ENCODE data around the gene CST8.
A peak's percentile ranks its signal among the peaks of the same experiment; 100 is the strongest.
"Not testable (repeated sequence)": the region's sequence is repeated elsewhere in the genome, so short reads cannot be mapped to it uniquely, and the experiment has no call there.

CST8 gene, protein sequence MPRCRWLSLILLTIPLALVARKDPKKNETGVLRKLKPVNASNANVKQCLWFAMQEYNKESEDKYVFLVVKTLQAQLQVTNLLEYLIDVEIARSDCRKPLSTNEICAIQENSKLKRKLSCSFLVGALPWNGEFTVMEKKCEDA

DNA sequence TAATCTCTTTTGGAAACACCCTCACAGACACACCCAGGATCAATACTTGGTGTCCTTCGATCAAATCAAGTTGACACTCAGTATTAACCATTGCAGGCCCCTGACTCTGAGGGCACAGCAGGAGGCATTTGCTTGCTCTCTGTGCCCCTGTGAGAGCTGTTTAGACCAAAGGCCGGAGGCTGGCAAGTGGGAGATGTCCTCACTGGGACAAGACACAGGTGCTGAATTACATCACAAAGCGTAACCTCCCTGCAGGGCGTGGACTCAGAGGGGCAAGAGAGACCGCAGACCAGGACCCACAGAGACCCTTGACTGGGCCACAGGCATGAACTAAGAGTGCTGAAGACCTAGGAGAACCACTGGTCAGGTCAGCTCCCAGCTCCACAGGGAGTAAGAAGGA, at the start of gene CST8:
Gene CST8 (plus strand): TSS at position 301 of the 400 bp plus-strand sequence. CDS start 551 bp downstream, outside the sequence.
- no peak for DNase-seq (ENCODE audit: low read depth in 3 of 3)

DNA sequence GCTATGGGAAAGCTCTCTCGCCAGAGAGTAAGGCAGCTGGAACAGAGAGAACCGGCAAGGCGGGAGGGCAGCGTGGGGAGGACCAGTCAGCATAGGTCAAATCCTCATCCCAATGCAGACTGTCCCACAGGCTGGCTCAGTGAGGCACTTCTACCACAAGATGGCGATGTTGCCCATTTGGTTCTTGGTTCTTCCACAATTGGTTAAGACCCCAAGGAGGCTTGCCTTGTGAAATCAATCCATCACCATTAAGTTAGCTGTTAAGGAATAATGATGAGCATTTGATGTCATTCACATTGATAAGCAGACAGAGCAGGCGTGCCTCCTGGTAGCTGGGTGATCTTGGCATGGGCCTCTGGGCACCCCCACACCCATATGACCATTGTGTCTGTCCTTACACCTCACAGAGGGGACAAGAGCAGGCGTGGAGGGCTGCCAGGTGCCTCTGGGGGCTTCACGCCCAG, 49.0 kb upstream of the CST8 start:
- DNase-seq (ENCODE audit: low read depth in 3 of 3), result peak; percentile 10 to 21 (median 21)

DNA sequence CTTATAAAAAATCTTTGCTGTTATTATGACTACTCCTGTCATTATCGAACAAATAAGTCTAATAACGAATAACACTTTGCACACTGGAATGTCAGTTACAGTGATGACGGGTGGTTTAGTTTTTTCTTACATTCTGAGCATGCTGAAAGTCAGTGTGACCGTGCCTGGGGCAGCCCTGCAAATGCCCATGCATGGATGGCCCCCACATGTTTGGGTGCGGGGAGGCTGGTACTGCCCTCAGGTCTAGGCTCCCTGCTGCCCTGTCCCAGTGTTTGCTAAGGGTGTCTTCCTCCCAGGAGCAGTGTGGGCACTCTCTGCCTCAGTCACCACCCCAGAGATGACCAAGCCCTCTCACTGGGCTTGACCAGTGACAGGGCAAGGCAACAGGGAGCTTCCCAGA, 48.5 kb upstream of the CST8 start:
- DNase-seq (ENCODE audit: low read depth in 3 of 3), result no peak

DNA sequence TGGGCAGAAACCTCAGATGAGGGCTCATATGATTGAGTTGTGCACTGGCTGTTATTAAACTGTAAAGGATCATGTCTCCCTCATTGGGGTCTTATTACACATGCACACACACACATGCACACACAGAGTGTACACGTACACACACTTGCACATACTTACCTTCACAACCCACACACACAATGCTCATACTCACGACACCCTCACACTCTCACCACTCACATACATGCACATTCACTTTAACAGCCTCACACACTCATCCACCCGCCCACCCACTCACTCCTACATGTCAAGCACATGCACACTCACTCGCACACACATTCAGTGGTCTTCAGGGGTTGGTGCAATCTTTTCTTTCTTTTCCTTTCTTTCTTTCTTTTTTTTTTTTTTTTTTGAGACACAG, 46.1 kb upstream of the CST8 start:
- DNase-seq (ENCODE audit: low read depth in 3 of 3), result no peak

DNA sequence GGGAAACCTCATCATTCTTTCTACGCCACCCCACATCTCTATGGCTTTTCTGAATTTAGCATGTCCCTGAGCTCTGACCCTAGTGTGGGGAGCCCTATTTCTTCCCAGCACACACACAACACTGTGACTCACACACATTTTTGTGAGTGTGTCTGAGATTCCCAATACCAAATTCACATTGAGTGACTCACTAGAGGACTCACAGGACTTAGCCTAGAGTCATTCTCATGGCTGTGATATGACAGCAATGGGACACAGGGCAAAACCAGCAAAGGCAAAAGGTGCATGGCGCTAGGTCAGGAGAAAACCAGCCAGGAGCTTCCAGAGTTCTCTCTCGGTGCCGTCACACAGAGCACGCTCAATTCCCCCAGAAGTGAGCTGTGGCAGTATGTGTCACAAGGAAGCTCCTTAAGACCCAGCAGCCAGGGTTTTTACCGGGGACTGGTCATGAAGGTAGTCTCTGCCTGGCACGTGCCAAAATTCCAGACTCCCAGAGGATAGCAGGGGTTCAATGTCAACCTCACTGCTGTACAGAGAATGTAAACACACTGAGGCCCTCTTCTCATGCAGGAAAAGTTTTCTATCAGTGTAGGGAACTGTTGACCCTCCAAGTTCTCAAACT, 45.2 kb upstream of the CST8 start:
- no peak for DNase-seq (ENCODE audit: low read depth in 3 of 3)

DNA sequence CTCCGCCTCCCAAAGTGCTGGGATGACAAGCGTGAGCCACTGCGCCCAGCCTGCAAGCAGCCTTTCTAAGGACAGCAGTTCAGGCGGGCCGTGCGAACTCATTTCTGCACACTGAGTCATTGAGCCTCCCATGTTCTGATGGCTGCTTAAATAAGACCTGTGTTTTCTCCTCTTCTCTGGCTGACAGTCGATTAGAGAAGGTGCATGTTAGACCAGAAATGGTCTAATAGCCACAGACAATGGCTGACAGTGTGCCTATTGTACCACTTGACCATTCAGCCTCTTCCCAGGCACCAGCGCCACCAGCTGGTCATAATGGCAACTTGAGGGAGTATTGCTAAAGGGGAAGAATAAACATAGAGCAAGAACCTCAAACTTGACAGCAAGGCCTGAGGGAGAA, 44.4 kb upstream of the CST8 start:
- DNase-seq (ENCODE audit: low read depth in 3 of 3), result peak in 1 of 3 experiments; percentile 14

DNA sequence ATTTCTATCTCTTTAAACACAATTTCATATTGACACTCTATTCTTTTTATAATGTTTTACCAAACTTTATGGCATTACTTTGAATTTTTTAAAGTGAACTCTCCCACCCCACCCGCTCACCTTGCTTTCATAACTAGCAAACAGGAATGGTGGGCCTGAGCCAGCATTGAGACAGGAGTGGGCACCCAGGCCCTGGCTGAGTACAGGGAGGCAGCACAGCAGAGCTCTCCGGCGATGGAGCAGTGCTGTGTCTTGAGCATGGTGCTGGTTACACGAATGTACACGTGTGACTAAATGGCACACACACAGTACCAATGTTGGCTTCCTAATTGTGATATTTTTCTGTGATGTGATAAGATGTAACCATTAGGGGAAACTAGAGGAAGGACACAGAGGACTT, 42.8 kb upstream of the CST8 start:
- no peak for DNase-seq (ENCODE audit: low read depth in 3 of 3)

DNA sequence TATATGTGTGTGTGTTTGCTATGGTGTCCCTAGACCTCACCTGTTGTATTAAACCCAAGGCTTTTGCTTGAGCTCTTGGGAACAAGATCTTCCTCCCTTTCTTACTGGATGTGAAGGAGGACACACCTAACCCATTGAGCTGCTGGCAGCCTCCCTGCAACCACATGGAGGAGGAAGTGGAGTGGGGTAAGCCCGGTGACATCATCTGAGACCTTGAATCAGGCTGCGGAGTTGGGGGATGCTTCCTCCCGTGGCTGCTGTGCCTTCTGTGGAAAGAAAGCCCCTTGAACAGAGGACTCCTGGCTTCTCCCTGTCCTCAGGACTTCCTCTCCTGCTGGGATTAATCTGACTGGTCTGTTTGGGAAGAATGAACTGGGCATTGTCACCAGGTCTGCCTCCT, 41.5 kb upstream of the CST8 start:
- no peak for DNase-seq (ENCODE audit: low read depth in 3 of 3)

DNA sequence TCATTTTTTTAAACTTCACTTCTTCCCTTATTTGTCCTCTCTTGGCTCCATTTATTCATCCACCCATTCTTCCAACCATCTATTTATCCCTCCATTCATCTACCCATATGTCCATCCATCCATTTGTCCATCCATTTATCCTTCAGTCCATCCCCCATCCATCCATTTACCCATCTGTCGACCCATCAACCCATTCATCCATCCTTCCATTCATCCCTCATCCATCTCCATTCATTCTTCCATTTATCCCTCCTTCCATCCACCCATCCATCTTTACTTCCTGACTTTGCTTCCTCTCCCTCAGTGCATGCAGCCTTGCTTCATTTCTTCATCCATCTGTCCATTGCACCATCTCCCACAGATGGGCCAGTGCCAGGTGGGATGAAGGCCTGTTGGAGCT, 40.0 kb upstream of the CST8 start:
- no peak for DNase-seq (ENCODE audit: low read depth in 3 of 3)

DNA sequence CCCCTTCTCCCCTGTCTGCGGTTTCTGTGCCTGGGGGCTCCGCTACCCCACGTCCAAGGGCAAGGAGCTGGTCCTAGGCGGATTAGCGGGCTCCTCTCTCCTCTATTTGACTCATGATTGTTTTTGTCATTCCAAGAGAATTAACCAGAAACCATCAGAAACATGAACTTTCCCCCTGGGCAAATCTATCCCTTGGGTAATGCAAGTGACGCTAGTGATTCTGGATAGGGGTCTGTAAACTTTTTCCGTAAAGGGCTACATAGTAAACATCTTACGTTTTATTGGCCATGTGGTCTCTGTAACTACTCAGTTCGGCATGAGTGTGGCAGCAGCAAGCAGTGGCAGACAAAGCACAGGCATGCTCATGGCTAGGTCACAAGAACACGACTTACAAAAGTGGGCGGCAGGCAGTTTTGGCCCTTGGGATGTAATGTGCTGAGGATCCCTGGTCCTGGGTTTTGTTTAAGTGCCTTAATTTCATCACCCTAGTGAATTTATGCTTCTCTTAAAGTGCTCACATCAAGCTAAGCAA, 38.9 kb upstream of the CST8 start:
- DNase-seq (ENCODE audit: low read depth in 3 of 3), result no peak

DNA sequence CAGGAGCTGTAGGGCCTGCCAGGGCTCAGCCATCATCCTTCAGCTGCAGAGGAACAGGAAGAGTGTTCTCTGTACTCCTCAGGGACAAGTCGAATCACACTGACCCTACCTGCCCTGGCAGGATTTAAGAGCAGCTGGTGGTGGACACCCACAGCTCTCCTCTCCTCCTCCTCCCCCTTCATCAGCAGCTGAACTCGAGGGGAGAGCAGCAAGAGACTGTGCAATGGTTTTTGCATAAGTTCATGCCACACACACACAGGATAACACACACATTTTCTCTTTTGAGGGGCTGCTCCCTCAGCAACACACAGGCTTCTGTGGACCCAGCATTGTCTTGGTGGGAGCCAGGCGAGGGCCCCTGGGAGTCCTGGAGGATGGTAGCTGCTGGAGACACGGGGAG, 38.1 kb upstream of the CST8 start, which contains the start of gene CST11:
Gene CST11 (minus strand): TSS at position 101 of the 400 bp plus-strand sequence. CDS start 65 bp downstream, at position 36.
- DNase-seq (ENCODE audit: low read depth in 3 of 3), result no peak

DNA sequence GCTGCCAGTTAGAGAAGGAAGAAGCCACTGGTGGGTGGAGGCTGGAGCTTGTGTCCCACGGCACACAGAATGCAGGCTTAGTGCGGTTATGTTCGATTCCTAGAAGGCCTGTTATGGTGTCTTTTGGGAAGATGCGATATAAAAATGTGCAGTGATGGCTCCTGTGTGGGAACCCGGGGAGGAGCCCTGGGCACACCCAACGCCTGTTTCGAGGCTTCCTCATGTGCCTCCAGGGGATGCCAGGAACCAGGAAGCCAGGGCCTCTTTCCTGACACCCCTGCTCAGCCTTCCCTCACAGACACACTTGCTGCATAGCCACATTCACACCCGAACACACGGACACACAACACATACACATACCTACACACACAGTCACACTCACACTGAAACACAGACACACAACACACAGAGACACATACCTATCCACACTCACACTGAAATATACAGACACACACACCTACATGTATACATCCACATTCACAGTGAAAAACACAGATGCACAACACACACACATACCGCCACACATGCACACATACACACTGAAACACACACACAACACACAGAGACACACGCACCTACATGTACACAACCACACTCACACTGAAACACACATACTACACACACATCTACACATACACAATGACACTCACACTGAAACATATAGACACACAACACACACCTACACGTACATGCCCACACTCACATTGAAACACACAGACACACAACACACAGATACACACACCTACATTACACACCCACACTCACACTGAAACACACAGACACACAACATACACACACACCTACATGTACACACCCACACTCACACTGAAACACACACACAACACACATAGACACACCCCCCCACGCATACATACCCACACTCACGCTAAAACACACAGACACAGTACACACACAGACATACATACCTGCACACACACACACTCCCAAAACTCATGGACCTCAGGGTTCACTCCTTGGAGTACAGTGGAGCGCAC, 37.1 kb upstream of the CST8 start:
- no peak for DNase-seq (ENCODE audit: low read depth in 3 of 3)

DNA sequence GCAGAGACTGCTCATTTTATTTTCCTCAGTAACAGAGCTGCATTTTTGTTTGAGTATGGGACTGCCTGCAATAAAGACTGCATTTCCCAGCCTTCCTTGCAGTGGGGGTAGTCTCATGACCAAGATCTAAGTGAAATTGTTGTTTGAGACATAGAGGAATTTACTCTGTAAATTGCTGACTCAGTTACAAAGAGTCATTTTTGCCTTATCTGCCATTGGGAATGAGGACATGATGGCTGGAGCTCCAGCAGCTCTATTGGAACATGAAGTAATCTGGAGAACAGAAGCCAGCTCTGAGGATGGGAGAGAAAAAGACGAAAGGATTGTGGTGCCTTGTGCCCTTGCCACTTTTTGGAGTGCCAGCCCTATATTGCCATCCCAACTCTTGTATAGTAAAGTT, 36.1 kb upstream of the CST8 start:
- no peak for DNase-seq (ENCODE audit: low read depth in 3 of 3)

DNA sequence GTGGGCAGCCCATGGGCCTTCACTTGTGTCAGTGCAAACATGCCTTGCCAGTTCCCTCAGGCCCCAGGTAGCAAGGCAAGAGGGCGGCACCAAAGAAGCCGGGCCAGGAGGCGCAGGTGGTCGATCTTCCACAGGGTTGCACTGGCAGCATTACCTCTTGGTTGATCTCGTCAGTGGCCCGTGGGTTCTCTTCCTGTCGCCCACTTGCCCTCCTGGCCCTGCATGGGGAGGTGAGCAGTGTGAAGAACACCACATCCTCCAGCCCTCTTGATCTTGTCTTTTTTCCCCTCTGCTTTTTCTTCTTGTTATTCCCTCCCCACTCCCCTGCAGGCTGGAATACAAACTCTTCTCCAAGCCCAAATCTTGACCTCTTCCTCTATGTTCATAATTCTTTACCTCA, 35.3 kb upstream of the CST8 start:
- no peak for DNase-seq (ENCODE audit: low read depth in 3 of 3)

DNA sequence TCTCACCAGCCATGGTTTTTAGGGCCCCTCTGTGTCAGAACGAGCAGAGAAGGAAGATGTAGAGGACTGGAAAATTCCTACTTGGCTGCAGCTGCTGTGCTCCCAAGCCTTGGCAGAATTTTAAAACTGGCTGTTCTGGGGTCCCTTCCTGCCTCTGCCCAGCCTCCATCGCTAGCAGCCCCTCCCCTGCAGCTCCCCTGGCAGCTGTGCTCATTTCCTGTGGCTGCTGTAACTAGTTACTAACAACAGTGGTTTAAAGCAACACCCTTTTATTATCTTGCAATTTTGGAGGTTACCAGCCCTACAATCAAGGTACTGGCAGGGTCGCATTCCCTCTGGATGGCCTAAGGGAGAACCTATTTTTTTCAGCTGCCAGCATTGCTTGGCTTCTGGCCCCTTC, 34.5 kb upstream of the CST8 start:
- no peak for DNase-seq (ENCODE audit: low read depth in 3 of 3)

DNA sequence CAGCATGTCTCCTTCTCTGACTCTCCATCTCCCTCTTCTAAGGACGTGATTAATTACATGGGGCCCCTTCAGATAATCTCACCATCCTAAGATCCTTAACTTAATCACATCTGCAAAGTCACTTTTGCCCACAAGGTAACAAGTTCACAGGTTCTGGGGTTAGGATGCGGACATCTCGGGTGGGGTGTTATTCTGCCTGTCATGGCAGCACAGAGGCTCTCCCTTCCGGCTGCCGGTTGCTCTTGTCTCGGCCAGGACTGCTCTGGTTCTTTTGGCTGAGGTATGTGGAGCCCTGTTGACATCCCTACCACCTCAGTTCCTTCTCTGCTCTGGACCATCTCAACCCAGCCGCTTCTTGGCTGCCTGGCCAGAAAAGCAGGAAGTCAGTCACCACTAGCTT, 34.0 kb upstream of the CST8 start:
- no peak for DNase-seq (ENCODE audit: low read depth in 3 of 3)

DNA sequence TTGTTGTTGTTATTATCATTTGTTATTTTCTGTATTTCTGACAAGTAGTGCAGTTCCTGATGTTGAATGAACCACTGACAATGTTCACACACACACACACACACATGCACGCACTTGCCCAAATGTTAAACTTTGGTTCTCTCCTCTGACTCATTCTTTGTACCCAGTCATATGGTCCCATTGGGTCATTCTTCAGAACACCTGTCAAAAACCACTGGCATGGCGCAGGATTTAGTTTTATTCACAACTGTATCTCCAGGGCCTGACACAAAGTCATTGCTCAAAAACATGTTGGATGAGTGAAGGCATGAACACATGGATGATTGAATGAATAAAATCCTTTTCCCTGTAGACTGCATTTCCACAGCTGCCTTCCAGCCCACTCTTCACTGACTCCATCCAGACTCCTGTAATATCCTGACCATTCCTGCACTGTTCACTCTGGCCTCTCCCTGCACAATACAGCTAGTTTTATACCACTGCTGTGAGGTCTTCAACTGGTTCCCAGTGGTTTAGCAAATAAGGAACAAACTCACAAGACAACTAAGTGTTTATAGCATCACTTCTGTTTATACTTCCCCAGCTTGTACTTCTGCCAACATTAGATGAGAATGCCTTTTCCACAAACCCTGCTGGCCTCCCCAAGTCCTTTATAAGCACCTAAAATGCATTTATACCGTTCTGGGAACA, 31.3 kb upstream of the CST8 start:
- DNase-seq (ENCODE audit: low read depth in 3 of 3), result no peak

DNA sequence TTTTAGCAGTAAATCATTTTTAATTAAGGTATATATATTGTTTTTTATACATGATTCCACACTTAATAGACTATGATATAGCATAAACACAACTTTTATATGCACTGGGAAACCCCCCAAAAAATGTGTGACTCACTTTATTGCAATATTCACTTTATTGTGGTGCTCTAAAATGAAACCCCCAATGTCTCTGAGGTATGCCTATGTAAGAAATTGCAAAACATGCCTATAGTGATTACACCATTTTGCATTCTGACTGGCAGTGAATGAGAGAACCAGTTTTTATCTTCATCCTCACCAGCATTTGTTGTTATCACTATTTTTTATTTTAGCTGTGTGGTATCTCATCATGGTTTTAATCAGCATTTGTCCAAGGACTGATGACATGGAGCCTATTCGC, 29.7 kb upstream of the CST8 start:
- DNase-seq (ENCODE audit: low read depth in 3 of 3), result no peak

DNA sequence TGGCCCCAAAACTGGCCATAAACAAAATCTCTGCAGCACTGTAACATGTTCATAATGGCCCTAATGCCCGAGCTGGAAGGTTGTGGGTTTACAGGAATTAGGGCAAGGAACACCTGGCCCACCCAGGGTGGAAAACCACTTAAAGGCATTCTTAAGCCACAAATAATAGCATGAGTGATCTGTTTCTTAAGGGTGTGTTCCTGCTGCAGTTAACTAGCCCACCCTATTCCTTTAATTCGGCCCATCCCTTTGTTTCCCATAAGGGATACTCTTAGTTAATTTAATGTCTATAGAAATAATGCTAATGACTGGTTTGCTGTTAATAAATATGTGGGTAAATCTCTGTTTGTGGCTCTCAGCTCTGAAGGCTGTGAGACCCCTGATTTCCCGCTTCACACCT, 24.0 kb upstream of the CST8 start:
- not testable (repeated sequence) for DNase-seq (ENCODE audit: low read depth in 3 of 3)

DNA sequence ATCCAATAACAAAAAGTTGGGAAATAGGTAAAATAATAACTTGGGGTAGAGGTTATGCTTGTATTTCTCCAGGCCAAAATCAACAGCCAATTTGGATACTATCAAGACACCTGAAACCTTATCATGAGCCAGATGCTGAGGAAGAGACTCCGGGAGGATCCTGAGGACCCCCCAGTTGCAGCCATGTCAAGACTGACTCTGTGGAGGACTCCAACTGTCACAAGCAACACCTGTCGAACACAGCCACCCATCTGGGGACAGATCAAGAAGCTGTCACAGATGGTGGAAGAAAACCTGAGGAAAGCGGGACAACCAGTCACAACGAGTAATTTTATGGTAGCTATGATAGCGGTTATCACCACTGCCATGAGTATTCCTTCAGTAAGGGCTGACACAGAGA, 18.6 kb upstream of the CST8 start:
- not testable (repeated sequence) for DNase-seq (ENCODE audit: low read depth in 3 of 3)

DNA sequence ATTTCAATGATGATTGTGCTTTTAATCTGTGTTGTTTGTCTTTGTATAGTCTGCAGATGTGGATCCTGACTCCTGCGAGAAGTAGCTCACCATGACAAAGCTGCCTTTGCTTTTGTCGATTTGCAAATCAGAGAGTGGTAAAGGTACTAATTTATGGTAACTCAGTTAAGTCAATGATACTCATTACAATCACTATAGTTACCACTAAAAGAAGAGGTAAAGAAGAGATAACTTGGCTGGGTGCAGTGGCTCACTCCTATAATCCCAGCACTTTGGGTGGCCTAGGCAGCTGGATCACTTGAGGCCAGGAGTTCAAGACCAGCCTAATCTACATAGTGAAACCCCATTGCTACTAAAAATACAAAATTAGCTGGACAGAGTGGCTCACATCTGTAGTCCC, 17.6 kb upstream of the CST8 start:
- DNase-seq (ENCODE audit: low read depth in 3 of 3), result not testable (repeated sequence)

DNA sequence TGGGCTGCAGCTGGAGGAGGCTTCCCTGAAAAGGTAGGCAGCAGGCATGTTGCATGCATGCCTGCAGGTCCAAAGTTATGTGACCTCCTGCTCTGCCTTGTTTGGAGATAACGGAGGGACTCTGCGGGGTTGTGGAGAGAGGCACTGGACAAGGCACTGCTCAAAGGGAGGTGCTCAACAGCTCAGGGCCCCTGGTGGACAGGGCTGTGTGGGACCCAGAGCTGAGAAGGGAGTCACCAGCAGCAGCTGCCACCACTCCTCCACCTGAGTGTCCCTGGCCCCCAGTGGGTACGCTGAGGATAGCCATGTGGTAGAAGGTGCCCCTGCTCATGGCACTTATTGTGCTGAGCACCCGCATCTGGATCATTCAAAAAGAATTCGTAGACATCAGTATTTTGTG, 15.5 kb upstream of the CST8 start:
- no peak for DNase-seq (ENCODE audit: low read depth in 3 of 3)
